Brain pericyte (primary cell): ENCODE data around the gene MED8.

Experiments
- DNase-seq: peaks from one replicate; pipeline ENCODE4 v3.0.0-alpha.2; 2012; ENCODE audit warnings: low read depth, low spot score

The MED8 gene

GRCh38 chr1:43389326-43390313 lies at the start of gene MED8, which contains the start of gene SZT2:
Gene MED8 (minus strand): TSS chr1:43389800. CDS start chr1:43389764, 36 bp downstream.
Gene SZT2 (plus strand): TSS chr1:43389899. CDS start chr1:43389969, 70 bp downstream.
- peak; percentile 61 for DNase-seq

- DNase-seq: no peak
These were observed 49.5 kb upstream of the MED8 start for GRCh38 chr1:43438953-43439581.

- no peak for DNase-seq
These were observed 49.0 kb upstream of the MED8 start for GRCh38 chr1:43438576-43438952.

- no peak for DNase-seq
These were observed 48.4 kb upstream of the MED8 start for GRCh38 chr1:43438006-43438405.

GRCh38 chr1:43437031-43437973 lies 47.7 kb upstream of the MED8 start:
- DNase-seq: no peak

DNA sequence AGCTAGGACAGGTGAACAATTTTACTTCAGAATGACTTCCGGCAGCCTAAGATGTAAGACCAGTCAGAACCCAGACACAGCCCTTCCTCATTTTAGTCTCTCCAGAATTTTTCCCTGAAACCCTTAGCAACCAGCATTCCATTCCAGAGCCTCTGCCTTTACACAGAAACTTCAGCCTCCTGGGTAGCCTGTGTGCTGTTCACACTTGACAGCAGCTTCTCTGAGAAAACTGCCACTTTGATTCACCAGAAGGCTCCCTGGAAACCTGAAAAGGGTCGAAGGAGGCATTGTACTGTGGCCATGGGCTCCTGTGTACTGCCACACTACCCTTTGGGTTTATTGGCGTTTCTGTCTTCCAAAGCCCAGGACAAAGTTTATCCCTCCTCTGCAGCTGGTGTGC lies 46.8 kb upstream of the MED8 start:
- no peak for DNase-seq

DNA sequence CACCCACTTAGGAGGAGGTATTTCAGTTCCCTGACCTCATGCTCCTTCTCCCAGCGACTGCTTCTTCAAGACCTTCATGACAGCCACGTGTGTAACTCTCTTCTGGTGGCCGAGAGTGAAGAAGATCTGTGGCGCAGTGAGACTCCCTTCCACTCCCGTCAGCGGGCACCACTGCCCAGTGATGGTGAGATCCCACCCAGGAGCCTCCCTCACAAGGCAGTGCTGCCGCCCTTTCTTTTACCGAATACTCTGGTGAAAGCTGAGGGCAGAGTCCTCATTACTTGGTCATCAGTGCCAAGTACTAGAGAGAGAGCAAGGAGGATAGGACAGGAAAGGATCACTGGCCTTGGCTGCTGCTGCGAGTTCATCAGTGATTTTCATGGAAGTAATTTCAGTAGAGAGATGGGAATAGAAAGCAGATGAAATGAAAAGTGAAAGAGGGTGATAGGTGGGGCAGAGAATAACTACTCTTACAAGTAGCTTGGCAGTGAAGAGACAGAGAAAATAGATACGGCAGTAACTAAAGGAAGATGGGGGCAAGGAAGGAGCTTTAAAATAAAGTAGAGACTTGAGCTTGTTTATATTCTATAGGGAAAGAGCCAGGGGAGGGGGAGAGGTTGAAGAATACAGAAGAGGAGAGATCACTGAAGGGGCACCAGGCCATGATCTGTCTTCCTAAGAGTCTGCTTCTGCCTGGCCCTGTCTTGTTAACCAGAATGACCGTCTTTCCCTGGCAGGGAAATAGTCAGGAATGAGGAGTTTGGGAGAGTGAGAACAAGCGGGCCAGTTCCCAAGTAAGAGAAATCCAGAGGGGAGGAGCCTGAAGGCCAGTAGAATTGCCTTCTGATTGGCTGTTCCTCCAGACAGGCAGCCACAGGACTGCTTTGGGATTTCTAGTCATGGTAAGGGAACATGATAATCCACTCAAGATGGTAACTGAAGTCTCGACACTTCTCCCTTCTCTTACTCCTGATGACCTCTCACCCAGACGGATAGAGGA lies 45.8 kb upstream of the MED8 start:
- DNase-seq: no peak

GRCh38 chr1:43434256-43434655 lies 44.7 kb upstream of the MED8 start:
- no peak for DNase-seq

DNA sequence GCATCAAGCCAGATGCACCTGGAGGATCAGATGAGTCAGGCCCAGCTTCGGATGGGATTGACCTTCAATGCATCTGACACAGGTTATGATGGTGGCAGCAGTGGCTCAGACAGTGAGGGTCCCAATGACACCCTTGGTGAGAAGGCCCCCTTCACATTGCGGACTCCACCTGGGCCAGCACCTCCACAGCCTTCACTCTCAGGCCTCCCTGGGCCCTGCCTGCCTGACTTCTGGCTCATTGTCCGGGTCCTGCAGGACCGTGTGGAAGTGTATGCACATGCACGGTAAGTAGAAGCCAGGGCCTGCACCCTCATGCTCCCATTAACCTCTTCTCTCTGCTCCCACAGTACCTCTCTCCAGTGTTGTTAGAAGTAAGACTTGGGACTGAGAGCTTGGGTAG lies 43.3 kb upstream of the MED8 start:
- DNase-seq: no peak

DNA sequence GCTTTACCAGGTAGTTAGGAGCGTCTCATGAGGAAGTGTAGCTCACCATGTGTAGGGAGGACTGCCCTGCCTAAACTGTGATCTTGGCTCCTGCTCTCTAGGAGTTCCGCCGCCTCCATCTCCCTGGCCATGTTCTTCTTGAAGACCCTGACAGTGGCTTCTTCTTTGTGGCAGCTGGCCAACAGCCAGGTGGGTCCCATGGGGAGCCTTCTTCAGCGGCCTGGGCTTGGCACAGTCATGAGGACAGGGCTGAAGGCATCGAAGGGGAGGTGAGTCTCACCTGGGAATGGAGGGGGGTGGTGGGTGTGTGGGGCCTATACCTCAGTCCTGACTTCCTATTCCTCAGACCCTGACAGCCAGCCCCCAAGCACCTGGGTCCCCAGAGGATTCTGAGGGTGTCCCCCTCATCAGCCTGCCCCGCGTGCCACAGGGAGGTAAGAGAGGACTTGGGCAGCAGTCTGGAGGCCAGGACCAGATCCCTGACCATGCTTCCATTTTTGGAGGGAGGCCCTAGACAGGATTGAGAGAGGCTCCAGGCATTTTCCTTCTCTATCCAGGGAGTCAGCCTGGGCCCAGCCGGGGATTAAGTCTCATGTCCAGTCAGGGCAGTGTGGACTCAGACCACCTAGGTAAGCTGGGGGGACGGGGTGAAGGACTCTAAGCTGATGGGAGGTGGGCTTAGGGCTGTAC lies 42.7 kb upstream of the MED8 start:
- no peak for DNase-seq

DNA sequence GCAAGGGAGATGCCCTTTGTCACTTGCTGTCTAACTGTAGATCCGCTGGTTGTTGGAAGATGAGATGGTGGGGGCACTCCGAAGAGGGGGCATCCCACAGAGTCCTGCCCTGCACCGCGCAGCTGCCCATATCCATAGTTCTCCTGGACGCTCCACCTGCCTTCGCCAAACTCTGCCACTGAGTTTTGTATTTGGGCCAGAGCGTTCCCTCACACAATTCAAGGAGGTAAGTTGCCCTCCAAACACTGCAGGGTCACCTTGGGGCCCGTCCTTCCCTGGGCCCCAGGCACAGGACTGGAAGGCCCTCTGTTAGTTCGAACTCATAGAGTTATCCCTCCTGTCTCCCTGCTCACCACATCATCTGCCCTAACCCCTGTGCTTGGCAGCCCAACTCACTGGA lies 42.1 kb upstream of the MED8 start:
- no peak for DNase-seq

DNA sequence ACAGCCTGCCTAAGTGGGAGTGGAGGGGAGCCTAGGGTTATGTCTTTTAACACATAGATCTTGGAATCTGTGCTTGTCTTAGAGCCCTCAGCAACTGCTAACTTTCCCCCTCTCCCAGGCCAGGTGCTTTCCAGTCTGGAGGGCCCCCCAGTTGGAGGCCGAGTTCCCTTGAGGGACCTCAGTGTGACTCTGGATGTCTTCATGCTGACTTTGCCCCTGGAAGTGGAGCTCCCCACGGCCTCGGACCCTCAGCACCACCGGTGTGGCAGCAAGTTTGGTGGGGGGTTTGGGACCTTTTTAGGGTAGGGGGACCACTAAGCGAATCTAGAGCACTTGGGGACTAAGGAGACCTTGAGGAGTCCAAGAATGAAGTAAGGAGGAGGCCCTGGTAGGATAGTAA lies 41.2 kb upstream of the MED8 start:
- DNase-seq: no peak

GRCh38 chr1:43427941-43428340 lies 38.3 kb upstream of the MED8 start:
- no peak for DNase-seq

DNA sequence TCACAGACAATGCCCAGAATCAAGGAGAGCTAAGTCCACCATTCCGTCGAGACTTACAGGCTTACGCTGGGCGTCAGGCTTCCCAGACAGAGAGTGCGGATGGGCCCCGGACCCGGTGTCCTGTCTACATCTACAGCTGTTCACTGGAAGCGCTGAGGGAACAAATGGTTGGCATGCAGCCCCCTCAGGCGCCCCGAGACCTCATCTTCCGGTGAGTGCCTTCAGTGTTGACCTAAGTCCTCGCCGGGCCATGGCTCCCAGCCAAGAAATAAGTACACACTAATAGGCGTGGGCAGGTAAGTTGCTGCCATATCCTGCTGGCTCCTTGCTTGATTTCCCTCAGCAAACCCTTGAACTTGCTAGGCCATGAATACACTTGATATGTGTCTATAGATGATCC lies 37.9 kb upstream of the MED8 start:
- DNase-seq: no peak

DNA sequence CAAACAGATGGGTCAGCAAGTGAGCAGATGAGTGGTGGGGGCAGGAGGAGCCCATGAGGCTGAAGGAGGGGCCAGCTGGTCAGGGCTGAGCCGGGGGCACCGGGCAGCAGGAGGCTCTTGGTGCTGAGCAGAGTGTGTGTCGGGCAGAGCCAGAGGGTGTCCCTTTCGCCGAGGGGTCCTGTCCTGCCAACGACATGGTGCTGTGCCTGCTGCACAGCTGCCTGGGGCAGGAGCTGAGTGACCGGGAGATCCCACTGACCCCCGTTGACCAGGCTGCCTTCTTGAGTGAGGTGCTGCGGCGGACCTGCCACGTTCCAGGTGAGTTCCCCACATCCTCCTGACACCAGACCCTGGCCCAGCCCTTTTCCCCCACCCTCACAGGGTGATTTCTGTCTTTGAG lies 36.6 kb upstream of the MED8 start:
- no peak for DNase-seq

GRCh38 chr1:43425045-43425444 lies 35.4 kb upstream of the MED8 start:
- no peak for DNase-seq

DNA sequence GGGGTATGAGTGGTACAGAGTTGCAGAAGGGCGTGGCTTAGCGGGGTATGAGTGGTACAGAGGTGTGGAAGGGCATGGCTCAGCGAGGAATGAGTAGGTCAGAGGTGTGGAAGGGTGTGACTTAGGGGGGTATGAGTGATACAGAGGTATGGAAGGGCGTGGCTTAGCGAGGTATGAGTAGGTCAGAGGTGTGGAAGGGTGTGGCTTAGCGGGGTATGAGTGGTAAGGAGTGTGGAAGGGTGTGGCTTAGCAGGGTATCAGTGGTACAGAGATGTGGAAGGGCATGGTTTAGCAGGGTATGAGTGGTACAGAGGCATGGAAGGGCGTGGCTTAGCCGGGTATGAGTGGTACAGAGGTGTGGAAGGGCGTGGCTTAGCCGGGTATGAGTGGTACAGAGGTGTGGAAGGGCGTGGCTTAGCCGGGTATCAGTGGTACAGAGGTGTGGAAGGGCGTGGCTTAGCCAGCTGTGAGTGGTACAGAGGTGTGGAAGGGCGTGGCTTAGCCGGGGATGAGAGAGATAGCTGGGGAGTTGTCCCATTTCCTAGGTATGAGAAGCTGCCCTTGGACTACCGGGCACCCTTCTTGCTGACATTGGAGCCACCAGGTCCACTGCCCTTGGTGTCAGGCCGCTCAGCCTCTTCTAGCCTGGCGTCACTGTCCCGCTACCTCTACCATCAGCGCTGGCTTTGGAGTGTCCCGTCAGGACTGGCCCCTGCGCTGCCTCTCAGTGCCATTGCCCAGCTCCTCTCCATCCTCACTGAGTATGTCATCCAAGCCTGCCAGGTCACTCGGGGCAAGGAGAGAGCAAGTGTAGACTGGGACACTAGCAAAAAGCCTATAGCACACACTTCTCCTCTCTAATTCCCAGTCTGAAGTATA lies 34.3 kb upstream of the MED8 start:
- DNase-seq: no peak

- no peak for DNase-seq
These were observed 33.5 kb upstream of the MED8 start for GRCh38 chr1:43422995-43423671.
